ENCODE results near the gene GLT6D1.
"Not testable (repeated sequence)": the region's sequence is repeated elsewhere in the genome, so short reads cannot be mapped to it uniquely, and the experiment has no call there.

Gene GLT6D1

GRCh38 chr9:135664801-135665794 is 25.8 kb upstream of the GLT6D1 start:
- DNase-seq (ENCODE audit: low spot score), result no peak

- DNase-seq (ENCODE audit: low spot score), result no peak
Observed at GRCh38 chr9:135664266-135664665, 24.9 kb upstream of the GLT6D1 start.

GRCh38 chr9:135663857-135664256 is 24.5 kb upstream of the GLT6D1 start:
- DNase-seq (ENCODE audit: low spot score), result no peak

DNA sequence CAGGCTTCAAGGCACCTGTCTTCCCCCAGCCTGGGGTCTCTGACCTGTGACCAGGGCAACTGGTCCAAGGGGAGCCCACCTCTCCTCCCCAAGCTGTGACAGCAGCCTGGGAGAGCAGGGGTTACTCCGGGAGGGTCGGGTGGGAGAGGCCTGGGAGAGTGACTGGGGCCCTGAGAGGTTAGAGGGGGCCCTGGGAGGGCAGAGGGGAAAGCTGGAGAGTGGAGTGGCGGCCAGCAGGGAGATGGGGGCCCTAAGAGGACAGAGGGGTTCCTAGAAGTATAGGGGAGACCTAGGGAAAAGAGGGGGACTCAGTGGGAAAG is 24.1 kb upstream of the GLT6D1 start:
- DNase-seq (ENCODE audit: low spot score), result no peak

GRCh38 chr9:135662758-135663450 is 23.6 kb upstream of the GLT6D1 start, which contains the start of gene LCN9:
LCN9 (plus strand) TSS chr9:135663309; CDS start chr9:135663322, 13 bp downstream.
- peak; percentile 0 for DNase-seq (ENCODE audit: low spot score)

DNA sequence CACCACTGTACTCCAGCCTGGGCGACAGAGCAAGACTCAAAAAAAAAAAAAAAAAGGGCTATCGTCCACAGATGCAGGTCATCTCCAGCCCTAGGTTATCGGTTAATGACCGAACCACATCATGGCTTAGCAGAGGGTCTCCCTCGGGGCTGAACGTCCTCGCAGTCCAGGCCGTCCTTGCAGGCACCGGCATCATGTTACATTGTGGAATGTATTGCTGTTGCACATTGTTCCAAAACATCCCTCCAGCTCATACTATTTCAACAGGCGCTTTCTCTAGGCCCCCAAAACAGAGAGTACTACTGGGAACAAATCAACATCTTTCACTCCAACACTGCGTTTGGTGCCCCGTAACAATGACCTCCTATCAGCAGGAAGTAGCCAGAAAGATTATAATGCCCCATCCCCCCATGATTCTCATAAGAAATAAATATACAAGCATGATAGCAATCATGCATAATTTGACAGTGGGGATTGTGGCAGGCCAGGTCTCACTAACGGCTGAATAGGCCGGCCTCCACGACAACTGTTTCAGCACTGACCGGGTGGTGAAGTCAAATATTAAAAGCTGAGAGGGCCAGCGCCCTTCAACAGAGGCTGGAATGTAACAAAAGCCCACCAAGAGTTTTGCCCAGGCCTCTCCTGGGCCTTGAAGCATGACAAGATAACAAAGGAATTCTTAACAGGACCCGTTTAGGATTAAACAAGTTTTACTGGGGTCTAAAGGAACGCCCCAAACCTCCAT is 22.6 kb upstream of the GLT6D1 start:
- no peak for DNase-seq (ENCODE audit: low spot score)

DNA sequence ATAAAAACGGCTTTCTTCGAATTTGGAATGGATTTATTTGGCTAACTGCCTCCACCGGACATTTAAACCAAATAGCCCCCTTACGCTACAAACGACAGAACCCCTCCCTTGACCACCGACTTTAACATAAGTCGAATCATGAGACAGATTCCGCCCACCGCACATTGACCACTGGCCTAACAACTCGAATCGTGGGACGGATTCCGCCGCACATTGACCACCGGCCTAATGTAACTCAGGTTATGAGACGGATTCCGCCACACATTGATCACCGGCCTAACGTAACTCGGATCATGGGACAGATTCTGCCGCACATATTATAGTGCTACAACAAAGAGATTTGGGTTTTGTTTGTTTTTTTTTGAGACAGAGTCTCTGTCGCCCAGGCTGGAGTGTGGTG is 21.1 kb upstream of the GLT6D1 start:
- no peak for DNase-seq (ENCODE audit: low spot score)

GRCh38 chr9:135659252-135659651 is 19.9 kb upstream of the GLT6D1 start:
- DNase-seq (ENCODE audit: low spot score), result no peak

- DNase-seq (ENCODE audit: low spot score), result no peak
Observed at GRCh38 chr9:135657416-135657815, 18.1 kb upstream of the GLT6D1 start.

- DNase-seq (ENCODE audit: low spot score), result no peak
Observed at GRCh38 chr9:135655317-135655716, 16.0 kb upstream of the GLT6D1 start.

- DNase-seq (ENCODE audit: low spot score), result no peak
Observed at GRCh38 chr9:135650408-135650807, 11.1 kb upstream of the GLT6D1 start.

DNA sequence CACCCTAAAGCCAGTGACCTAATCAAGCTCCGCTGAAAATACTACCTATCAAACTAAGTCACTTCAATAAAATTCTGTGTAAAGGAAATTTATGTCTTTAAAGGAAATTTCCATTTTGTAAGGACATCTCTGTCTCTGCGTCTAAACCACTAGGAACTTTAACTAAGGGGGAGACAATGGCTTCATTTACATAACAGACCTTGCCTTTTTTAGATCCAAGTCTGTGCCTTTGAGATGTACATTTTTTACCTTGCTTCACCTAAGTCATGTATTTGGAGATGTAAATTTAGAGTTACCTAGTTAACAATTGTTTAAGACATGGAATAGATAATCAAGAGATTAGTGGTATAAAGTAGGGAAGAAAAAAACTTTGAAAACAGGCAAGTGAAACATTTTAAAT is 10.2 kb upstream of the GLT6D1 start:
- no peak for DNase-seq (ENCODE audit: low spot score)

DNA sequence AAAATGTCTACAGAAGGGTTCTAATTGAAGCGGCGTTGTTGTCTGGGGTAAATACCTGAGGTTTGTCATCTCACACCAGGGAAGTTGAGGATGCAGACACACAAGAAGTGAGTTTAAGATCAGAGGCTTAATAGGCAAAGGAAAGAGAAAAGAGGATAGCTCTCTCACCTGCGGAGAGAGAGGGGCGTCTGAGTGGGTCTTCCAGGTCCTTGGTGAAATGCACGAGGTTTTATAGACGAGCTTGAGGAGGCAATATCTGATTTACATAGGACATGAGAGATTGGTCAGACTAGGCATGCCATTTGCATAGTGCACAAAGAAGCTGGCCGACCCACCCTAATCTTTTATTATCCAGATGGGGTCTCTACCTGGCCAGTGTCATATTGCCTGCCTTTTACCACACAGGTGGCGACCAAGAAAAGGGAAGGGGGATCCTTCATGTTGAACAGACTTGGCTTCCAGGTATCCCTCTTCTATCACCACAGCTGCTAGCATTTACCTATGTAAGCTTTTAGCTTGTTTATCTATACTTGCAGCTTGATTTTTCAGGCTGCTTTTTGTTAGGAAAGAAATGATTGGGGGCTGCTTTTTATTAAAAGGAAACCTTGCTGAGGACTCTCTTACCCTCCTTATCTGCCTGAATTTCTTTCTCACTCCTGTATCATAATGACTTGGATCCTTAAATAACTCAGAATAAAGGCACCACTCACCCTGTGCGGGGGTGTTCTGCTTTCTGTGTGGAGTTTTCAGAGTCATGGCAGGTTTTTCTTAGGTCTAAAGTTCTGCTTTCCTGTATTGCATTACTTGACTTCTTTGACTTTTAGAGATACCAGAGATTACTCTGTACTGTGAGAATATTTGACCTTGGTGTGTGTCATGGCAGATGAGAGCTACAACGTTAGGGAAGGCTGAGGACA is 9.4 kb upstream of the GLT6D1 start:
- no peak for DNase-seq (ENCODE audit: low spot score)

DNA sequence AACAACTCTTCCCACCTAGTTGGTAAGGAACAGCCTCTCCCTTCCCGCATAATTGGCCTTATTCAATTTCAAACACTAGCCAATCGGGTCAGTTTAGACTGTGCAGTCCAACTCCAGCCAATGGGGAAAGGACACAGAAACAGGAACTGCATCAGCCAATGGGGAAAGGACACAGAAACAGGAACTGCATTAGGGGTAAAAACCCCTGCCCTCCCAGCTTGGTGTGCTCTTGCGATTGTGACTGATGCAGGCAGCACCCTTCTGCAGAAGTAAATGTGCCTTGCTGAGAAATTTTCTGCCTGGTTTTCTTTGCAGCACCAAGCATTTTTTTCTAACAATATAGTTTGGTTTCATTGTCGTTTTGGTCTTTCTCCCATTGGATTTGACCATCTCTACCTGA is 8.5 kb upstream of the GLT6D1 start:
- no peak for DNase-seq (ENCODE audit: low spot score)

DNA sequence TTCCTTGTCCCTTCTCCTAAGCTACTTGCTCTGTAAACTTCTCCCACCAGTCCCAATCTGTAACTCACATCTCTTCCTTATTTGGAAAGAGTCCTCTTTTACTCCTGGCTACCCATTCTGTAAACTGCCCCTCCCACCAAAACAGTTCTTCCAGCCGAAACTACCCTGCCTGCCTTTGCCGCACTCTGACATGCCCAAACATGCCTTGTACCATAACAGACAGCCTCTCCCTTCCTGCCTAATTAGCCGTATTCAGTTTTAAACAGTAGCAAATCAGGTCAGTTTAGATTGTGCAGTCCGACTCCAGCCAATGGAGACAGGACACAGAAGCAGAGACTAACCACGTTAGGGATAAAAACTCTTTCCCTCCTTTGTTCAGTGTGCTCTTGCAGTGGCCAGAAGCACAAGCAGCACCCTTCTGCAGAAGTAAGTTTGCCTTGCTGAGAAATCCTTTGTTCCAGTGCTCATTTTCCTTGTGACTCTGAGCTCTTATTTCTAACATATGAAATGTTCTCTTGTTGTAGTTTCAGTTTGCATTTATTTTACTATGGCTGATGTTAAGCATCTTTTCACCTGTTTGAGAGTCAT is 5.4 kb upstream of the GLT6D1 start:
- DNase-seq (ENCODE audit: low spot score), result no peak

DNA sequence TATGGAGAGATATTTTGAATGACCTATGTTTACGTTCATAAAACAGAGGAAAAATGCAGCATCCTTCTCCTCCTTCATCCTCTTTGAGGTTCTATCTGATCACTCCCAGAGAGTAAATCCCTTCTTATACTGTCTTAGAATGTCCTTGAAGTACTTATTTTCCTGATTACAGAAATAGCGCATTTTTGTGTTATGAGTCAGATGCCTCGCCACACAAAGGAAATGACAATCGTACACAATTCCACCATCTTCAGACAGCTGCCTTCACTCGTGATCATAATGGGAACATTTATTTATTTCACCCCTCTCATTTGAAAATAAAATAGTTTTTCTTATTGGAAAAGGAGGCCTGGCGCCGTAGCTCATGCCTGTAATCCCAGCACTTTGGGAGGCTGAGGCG is 2.4 kb upstream of the GLT6D1 start:
- DNase-seq (ENCODE audit: low spot score), result no peak

DNA sequence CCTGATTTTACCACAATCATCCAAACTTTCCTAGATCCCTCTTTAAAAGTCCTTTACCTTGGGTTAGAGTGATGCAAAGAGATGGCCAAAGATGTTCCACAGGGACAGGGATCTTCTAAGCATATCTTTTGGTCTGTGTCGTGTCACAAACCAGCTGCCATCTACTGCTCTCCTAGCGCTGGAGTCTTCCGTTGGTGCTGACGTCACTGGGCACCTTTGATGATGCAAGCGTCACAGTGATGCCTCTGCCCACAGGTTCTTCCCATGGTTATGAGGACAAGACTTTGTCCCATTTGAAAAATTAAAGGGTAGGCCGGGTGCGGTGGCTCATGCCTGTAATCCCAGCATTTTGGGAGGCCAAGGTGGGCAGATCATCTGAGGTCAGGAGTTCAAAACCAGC is 1.7 kb upstream of the GLT6D1 start:
- DNase-seq (ENCODE audit: low spot score), result no peak

DNA sequence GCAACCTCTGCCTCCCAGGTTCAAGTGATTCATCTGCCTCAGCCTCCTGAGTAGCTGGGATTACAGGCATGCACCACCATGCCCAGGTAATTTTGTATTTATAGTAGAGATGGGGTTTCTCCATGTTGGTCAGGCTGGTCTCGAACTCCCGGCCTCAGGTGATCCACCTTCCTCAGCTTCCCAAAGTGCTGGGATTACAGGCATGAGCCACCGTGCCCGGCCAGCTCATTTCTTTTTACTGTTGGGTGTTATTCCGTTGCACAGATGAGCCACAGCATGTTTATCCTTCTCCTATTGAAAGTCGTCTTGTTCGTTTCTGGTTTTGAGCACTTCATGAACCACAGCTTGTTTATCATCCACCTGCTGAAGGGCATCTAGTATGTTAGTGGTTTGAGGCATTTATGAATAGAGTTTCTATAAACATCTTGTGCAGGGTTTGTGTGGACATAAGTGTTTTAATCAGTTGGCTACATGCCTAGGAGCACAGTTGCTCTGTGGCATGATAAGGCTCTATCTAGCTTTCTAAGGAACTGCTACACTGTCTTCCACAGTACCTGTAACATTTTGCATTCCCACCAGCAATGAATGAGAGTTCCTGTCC is 2.3 kb downstream of the GLT6D1 start:
- not testable (repeated sequence) for DNase-seq (ENCODE audit: low spot score)

DNA sequence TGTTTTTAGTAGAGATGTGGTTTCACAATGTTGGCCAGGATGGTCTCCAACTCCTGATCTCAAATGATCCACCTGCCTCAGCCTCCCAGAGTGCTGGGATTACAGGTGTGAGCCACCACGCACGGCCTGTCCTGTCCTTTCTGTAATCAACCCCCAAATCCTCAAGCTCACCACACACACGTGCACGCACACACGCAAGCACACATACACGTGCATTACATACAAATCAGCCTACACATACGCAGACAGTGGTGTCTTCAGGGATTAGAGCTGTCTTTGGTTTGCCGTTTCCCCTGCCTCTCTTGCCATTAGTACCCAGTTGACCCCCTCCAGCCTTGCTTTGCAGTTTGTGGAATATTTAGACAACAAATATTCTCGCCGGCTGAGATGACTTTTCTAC is 6.5 kb downstream of the GLT6D1 start:
- DNase-seq (ENCODE audit: low spot score), result no peak

DNA sequence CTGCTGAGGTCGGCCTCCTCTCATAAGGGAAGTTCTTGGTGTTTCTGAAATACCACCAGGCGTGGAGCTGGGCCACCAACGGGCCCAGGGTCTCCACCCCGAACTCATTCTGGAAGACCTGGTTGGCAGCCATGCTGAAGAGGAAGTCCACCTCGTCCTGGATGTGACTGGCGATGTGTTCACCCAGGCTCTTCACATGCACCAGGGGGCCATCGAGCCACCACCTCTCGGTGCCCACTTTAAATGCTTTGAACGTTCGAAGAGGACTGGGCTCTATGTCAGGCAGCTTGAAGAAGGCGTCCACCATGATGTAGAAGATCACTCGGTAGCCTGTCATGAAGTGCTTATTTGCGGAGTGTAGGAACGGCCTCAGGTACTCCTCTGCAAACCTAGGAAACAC is 15.1 kb downstream of the GLT6D1 start:
- no peak for DNase-seq (ENCODE audit: low spot score)

Data from pons (tissue), 1 donor.